SK-N-SH (cell line): ENCODE measurements around the gene GPR39.

Source experiments
- CHD2 ChIP-seq: fragments of 150-350 bp; IDR thresholded peaks from 2 replicates; pipeline ENCODE4 v1.6.1; 2018; ENCODE audit warnings: low read length; ENCODE audit not compliant: partially characterized antibody
- EP300 ChIP-seq, 2 experiments: IDR thresholded peaks; 2 replicates each; pipeline versions ENCODE4 v1.4.0 to v1.6.1; 2012; ENCODE audit warnings: borderline replicate concordance in 1 of 2, low read depth in 1 of 2, low read length in 1 of 2
- EZH2phosphoT487 ChIP-seq: fragments of 200-600 bp; sonication (generic); IDR thresholded peaks from 2 replicates; pipeline ENCODE4 v1.6.1; 2017; ENCODE audit warnings: low read depth, mixed run types, mild to moderate bottlenecking, antibody characterized with exemption, moderate library complexity, borderline replicate concordance
- FOSL2 ChIP-seq: IDR thresholded peaks from 2 replicates; pipeline ENCODE4 v1.4.0; 2012; ENCODE audit warnings: low read depth, mild to moderate bottlenecking, moderate library complexity, borderline replicate concordance
- POLR2AphosphoS5 ChIP-seq: IDR thresholded peaks from 2 replicates; pipeline ENCODE4 v1.6.1; 2012; ENCODE audit warnings: low read depth, low read length
- USF1 ChIP-seq: IDR thresholded peaks from 2 replicates; pipeline ENCODE4 v1.4.0; 2012; ENCODE audit warnings: low read depth, borderline replicate concordance
- TF ChIP-seq, protein P1 (sequence below): fragments of 200-600 bp; sonication (generic); IDR thresholded peaks from 2 replicates; pipeline ENCODE4 v1.6.1; 2017; ENCODE audit warnings: antibody characterized with exemption, mild to moderate bottlenecking, moderate library complexity
- TF ChIP-seq, protein P2 (sequence below): IDR thresholded peaks from 2 replicates; pipeline ENCODE4 v1.4.0; 2012; ENCODE audit warnings: low read depth
- TF ChIP-seq, protein P3 (sequence below): IDR thresholded peaks from 2 replicates; pipeline ENCODE4; 2012

DNA sequence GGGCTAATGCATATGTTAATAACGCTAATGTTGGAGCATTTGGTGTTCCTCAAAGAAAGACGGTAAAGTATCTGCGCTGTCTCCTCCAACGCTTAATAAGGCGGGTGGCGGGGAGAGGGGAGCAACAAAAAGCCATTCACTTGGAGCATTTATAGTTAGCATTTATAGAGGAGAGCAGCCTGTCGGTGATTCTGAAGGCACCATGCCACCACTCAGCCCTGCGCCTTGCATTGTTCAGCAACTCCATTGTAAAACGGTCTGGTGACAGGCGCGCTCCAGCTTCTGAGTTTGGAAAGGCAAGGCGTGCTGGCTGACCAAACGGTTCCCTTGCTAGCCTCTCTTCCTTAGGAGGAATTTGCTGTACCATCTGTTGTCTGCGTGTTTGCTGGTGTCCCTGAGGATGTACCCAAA is 169.5 kb downstream of the GPR39 start:
- TF ChIP-seq CHD2 (no peak), POLR2AphosphoS5 (no peak), EP300 (IDR thresholded peaks at IDR 0.05; ENCODE audit: borderline replicate concordance in 1 of 2, low read depth in 1 of 2, low read length in 1 of 2) (no peak), USF1 (no peak), EZH2phosphoT487 (no peak), FOSL2 (no peak)
- TF ChIP-seq, protein P1, sequence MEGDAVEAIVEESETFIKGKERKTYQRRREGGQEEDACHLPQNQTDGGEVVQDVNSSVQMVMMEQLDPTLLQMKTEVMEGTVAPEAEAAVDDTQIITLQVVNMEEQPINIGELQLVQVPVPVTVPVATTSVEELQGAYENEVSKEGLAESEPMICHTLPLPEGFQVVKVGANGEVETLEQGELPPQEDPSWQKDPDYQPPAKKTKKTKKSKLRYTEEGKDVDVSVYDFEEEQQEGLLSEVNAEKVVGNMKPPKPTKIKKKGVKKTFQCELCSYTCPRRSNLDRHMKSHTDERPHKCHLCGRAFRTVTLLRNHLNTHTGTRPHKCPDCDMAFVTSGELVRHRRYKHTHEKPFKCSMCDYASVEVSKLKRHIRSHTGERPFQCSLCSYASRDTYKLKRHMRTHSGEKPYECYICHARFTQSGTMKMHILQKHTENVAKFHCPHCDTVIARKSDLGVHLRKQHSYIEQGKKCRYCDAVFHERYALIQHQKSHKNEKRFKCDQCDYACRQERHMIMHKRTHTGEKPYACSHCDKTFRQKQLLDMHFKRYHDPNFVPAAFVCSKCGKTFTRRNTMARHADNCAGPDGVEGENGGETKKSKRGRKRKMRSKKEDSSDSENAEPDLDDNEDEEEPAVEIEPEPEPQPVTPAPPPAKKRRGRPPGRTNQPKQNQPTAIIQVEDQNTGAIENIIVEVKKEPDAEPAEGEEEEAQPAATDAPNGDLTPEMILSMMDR: no peak
- TF ChIP-seq, protein P2, sequence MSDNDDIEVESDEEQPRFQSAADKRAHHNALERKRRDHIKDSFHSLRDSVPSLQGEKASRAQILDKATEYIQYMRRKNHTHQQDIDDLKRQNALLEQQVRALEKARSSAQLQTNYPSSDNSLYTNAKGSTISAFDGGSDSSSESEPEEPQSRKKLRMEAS: no peak
- TF ChIP-seq, protein P3, sequence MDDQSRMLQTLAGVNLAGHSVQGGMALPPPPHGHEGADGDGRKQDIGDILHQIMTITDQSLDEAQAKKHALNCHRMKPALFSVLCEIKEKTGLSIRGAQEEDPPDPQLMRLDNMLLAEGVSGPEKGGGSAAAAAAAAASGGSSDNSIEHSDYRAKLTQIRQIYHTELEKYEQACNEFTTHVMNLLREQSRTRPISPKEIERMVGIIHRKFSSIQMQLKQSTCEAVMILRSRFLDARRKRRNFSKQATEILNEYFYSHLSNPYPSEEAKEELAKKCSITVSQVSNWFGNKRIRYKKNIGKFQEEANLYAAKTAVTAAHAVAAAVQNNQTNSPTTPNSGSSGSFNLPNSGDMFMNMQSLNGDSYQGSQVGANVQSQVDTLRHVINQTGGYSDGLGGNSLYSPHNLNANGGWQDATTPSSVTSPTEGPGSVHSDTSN: no peak
